ENCODE data around the gene C1orf87.

C1orf87 gene

DNA sequence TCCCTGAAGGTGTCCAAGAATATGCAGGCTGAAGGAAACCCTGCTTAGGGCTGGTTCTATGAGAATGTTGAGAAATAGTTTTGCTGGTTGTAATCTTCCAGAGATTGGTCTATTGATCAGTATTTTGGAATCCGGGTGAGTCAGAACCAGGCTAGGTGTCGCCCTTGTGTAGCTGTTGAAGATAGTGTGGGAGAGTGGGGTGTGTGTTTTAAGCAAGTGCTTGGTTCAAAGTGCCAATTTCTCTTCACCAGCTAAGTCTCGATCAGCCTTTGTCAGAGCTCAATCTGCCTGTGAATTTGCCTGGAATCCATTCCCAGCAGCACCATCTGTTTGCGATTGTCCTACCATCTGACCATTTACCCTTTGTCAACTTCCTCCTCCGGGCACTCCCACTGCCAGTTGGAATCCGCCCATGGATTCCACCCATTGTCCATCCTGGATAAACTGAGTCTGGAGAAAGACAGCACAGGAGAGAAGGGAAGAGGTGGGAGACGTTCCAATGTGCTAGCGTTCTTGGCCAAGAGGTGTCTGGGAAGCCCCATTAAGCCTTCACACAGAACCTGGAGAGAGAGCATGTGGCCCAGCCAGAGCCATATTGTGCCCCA, 87.6 kb downstream of the C1orf87 start:
- no peak for TF ChIP-seq CTCF (conservative IDR thresholded peaks at IDR 0.05; ENCODE audit: control insufficient read depth, insufficient read depth, low read depth, low read length)
- no peak overlapping the region for H3K4me3 ChIP-seq (ENCODE audit: control insufficient read depth, low read depth, low read length)
- DNase-seq (ENCODE audit: low read depth) = peak; percentile 71

- no peak for TF ChIP-seq CTCF (conservative IDR thresholded peaks at IDR 0.05; ENCODE audit: control insufficient read depth, insufficient read depth, low read depth, low read length)
- peak; percentile 7 for DNase-seq (ENCODE audit: low read depth)
- H3K4me3 ChIP-seq (ENCODE audit: control insufficient read depth, low read depth, low read length) = no peak overlapping the region
Measured at GRCh38 chr1:59979666-59980065, 93.9 kb downstream of the C1orf87 start.

- H3K4me3 ChIP-seq (ENCODE audit: control insufficient read depth, low read depth, low read length) = no peak overlapping the region
- TF ChIP-seq CTCF (conservative IDR thresholded peaks at IDR 0.05; ENCODE audit: control insufficient read depth, insufficient read depth, low read depth, low read length) = no peak
- peak; percentile 34 for DNase-seq (ENCODE audit: low read depth)
Measured at GRCh38 chr1:59978511-59978910, 95.1 kb downstream of the C1orf87 start.

GRCh38 chr1:59978026-59978425, 95.5 kb downstream of the C1orf87 start:
- H3K4me3 ChIP-seq (ENCODE audit: control insufficient read depth, low read depth, low read length) = no peak overlapping the region
- peak; percentile 77 for DNase-seq (ENCODE audit: low read depth)
- no peak for TF ChIP-seq CTCF (conservative IDR thresholded peaks at IDR 0.05; ENCODE audit: control insufficient read depth, insufficient read depth, low read depth, low read length)

- H3K4me3 ChIP-seq (ENCODE audit: control insufficient read depth, low read depth, low read length) = no peak overlapping the region
- TF ChIP-seq CTCF (conservative IDR thresholded peaks at IDR 0.05; ENCODE audit: control insufficient read depth, insufficient read depth, low read depth, low read length) = no peak
- DNase-seq (ENCODE audit: low read depth) = no peak
Measured at GRCh38 chr1:59977075-59977410, 96.5 kb downstream of the C1orf87 start.

GRCh38 chr1:59976194-59977074, 97.1 kb downstream of the C1orf87 start:
- peak; percentile 85 for TF ChIP-seq CTCF (conservative IDR thresholded peaks at IDR 0.05; ENCODE audit: control insufficient read depth, insufficient read depth, low read depth, low read length)
- no peak overlapping the region for H3K4me3 ChIP-seq (ENCODE audit: control insufficient read depth, low read depth, low read length)
- DNase-seq (ENCODE audit: low read depth) = peak; percentile 70

Measured in fibroblast of mammary gland (primary cell).